GM23338 (cell line): ENCODE data around the gene PLA1A.

ENCODE experiments used
- CREB1 ChIP-seq: fragments of 250-450 bp; sonication (Bioruptor Pico); IDR thresholded peaks from 2 replicates; pipeline ENCODE4 v1.5.0; 2020; ENCODE audit warnings: low read depth, mild to moderate bottlenecking, moderate library complexity
- CTCF ChIP-seq, 2 experiments: fragments of 200-600 bp in 1 of 2; sonication (generic) in 1 of 2; conservative IDR thresholded peaks; 2 replicates each; pipeline versions ENCODE4 v1.5.1 to v1.6.1; 2016 to 2017; ENCODE audit warnings: antibody characterized with exemption in 2 of 2, low read depth in 2 of 2, mild to moderate bottlenecking in 2 of 2, moderate library complexity in 1 of 2
- EZH2 ChIP-seq: fragments of 200-600 bp; sonication (generic); IDR thresholded peaks from one replicate; pipeline ENCODE4 v1.8.0; 2017; ENCODE audit warnings: antibody characterized with exemption, mild to moderate bottlenecking, low read depth; ENCODE audit not compliant: unreplicated experiment
- EZH2phosphoT487 ChIP-seq: fragments of 200-600 bp; sonication (generic); IDR thresholded peaks from one replicate; pipeline ENCODE4 v1.8.1; 2018; ENCODE audit warnings: antibody characterized with exemption; ENCODE audit not compliant: unreplicated experiment
- REST ChIP-seq: IDR thresholded peaks from one replicate; pipeline ENCODE4 v1.6.1; 2018; ENCODE audit warnings: antibody characterized with exemption; ENCODE audit not compliant: unreplicated experiment
- STAT1 ChIP-seq: IDR thresholded peaks from one replicate; pipeline ENCODE4 v1.6.1; 2016; ENCODE audit warnings: antibody characterized with exemption; ENCODE audit not compliant: unreplicated experiment

- TF ChIP-seq CTCF (conservative IDR thresholded peaks at IDR 0.05; ENCODE audit: low read depth in 2 of 2) (no peak), CREB1 (CRISPR knock-in tag) (no peak), EZH2 (no peak), EZH2phosphoT487 (no peak), REST (no peak), STAT1 (no peak)
Observed at GRCh38 chr3:119604878-119605277, 7.2 kb downstream of the PLA1A start.
